Measurements from ENCODE around the gene GSAP.
"Not testable (repeated sequence)": the region's sequence is repeated elsewhere in the genome, so short reads cannot be mapped to it uniquely, and the experiment has no call there.

Gene GSAP

GRCh38 chr7:77354484-77354883, 61.7 kb downstream of the GSAP start:
- no peak for DNase-seq

- no peak for DNase-seq
Measured at GRCh38 chr7:77353911-77354310, 62.2 kb downstream of the GSAP start.

DNA sequence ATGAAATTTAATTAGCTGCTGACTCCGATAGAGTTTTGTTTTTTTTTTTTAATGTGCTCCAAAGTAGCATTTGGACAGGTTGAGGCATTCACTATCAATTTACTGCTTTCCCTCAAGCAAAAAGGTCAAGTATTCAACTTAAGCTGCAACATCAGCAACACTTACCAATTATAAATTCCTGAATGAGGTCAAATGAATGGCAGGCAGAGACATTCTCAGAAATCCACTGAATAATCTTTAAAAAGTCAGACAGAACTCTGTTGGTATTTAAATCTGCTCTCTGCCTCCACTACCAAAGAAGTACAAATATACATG, 62.8 kb downstream of the GSAP start:
- DNase-seq, result no peak

GRCh38 chr7:77352665-77353406, 63.3 kb downstream of the GSAP start:
- DNase-seq, result no peak

GRCh38 chr7:77351539-77352004, 64.6 kb downstream of the GSAP start:
- peak; percentile 69 to 76 for DNase-seq

GRCh38 chr7:77349141-77349540, 67.0 kb downstream of the GSAP start:
- no peak for DNase-seq

- DNase-seq, result no peak
Measured at GRCh38 chr7:77348371-77348813, 67.8 kb downstream of the GSAP start.

DNA sequence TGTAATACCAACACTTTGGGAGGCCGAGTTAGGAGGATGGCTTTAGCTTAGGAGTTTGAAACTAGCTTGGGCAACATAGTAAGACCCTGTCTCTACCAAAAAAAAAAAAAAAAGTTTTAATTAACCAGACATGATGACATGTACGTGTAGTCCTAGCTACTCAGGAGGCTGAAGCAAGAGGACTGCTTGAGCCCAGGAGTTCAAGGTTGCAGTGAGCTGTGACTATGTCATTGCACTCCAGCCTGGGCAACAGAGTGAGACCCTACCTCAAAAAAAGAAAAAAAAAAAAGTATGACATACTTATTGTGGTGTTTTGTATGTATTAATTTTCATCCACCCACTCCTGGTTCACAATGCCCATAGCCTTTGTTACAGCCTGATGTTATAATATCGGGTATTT, 69.7 kb downstream of the GSAP start:
- no peak for DNase-seq

GRCh38 chr7:77345426-77345825, 70.7 kb downstream of the GSAP start:
- not testable (repeated sequence) for DNase-seq

GRCh38 chr7:77339726-77340125, 76.4 kb downstream of the GSAP start:
- DNase-seq, result no peak

DNA sequence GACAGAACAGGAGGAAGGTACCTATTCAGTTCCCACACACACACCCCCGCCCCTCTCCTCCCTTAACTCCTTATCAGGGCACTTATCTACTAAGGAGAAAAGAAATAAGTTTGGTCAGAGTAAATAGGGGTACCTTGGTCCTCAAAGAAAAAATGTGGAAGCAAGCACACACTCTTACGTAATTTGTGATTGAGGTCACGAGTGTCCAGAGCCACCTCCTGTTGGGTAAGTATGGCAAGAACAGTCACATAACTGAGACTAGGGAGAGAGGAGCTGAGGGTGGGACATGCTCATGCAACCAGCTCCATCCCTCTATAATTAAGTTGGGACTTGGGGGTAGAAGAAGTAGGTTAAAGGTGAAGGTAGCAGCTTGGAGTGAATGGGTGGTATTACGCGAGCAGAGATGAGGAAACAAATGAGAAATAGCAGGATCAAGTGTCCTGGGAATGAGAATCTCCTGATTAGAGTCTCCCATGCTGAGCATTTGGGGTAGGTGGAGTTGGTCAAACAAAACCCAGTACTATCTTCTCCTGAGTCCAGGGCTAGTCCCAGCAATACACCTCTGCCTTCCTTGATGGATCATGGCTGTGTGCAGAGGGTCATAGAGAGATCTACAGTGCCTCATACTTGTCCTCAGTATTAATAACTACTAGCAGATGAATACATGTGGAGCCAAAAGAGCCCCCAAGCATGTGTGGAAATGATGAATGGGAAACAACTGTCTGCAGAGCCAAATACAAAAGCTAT, 77.1 kb downstream of the GSAP start:
- DNase-seq, result peak; percentile 85

GRCh38 chr7:77338260-77338659, 77.9 kb downstream of the GSAP start:
- DNase-seq, result peak; percentile 30 to 74

DNA sequence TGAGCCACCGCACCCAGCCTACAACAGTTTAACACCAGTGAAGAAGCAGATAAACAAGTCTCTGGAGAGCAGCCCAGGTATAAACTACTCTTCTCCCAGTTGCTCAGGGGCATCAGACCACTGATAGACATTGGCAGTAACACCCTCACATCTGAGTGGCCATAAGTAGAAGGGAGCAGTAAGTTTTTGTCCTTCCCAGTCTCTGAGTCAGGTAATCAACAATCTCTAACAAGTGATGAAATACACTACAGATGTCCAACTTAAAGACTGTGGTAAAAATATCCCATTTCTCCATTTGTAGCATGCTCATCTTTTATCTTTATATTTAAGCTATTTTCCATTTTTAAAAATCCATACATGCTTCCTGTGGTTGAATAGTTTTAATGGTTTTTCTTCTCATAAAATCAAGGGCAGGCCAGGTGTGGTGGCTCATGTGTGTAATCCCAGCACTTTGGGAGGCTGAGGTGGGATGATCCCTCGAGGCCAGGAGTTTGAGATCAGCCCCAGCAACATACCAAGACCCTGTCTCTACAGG, 78.6 kb downstream of the GSAP start:
- no peak for DNase-seq

- no peak for DNase-seq
Measured at GRCh38 chr7:77335581-77335980, 80.6 kb downstream of the GSAP start.

GRCh38 chr7:77334039-77334438, 82.1 kb downstream of the GSAP start:
- DNase-seq, result not testable (repeated sequence)

DNA sequence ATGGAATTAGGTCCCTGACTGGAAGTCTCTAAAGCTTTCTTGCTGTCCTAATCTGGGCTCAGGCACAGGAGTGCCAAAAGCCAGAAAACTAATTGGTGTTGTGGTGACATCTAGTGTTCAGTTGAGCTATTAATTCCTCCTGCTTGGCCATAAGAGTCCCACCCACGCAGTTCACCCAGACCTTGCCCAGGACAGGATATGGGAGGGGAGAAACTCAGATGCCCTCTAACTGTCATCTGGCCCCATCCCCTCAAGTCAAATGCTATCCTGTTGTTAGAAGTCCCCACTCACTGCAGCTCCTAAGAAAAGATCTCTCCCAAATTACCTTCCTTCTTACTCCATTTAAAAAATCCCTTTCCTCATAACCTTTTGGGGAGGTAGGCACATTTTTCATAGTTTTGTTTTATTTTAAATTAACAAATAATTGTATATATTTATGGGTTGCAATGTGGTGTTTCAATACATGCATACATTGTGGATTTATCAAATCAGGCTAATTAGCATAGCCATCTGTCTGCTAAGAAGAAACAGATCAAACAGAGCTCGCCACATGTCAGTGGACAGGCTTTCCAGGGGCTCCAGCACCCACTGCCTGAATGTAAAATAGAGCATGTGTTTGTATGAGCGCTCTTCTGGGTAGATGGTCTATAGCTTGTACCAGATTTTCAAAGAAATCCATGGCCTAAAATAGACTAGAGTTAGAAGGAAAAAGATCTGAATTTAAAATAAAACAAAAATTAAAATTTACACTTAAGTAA, 84.0 kb downstream of the GSAP start:
- peak; percentile 88 to 91 for DNase-seq

DNA sequence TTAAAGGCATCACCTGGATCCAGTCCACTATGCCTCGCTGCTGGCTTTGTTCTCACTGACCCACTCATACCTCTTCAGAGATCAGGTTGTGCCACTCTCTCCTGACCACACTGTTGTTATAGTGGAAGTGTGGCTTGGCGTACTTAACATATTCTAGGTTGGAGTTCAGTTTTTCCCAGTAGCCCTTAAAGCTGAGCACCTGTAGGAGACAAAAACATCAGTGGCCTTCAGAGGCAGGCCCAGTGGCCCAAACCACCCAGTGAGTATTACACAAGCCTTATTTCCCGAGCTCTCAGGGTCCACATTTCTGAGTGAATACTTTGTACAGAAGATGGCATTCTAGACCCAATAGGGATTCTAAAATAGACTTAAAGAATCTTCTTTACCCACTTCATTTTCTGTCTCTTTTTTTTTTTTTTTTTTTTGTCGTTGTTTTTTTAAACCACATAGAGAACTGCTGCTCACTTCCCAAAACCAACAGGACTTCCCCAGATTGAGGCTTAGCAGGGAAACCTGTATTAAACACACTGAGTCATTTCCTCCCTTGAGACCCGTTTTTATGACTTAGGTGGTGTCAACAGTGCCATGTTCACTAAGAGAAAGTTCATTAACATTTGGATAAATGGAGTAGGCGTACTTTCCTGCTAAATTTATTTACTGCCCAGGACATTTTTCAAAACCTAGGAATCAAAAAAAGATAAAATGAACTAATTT, 85.8 kb downstream of the GSAP start:
- peak; percentile 72 to 79 for DNase-seq

GRCh38 chr7:77329466-77330168, 86.5 kb downstream of the GSAP start:
- DNase-seq, result no peak

DNA sequence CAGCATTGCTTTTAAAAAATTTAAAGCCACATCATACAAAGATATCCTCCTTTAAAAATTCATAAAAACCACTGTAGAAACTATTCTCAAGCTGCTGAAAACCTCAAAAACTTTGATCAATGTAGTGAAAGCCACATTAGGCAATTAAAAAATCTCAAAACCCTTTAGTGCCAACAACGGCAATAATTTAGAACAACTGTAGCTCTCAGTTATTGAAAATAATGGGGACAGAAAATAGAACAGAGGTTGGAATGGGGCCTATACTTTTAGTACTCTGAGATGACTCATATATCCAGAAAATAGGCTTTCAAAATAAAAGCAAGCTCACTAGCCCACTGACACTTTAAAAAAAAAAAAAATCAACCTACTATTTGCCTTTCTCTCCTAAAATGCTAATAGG, 87.5 kb downstream of the GSAP start:
- DNase-seq, result no peak

GRCh38 chr7:77327932-77328628, 88.1 kb downstream of the GSAP start:
- DNase-seq, result no peak

All from inflammatory macrophage (primary cell).